GM19467 (cell line): ENCODE measurements around the gene NSG1.
"Not testable (repeated sequence)": the region's sequence is repeated elsewhere in the genome, so short reads cannot be mapped to it uniquely, and the experiment has no call there.

Source experiments
- ATAC-seq: cut with Tn5 transposase; IDR thresholded peaks from one replicate; pipeline ENCODE4 v1.9.1; 2021; ENCODE audit warnings: mild to moderate bottlenecking, moderate library complexity; ENCODE audit not compliant: unreplicated experiment

The NSG1 gene

GRCh38 chr4:4415107-4415805, 28.4 kb downstream of the NSG1 start:
- no peak for ATAC-seq

GRCh38 chr4:4415806-4416805, 29.2 kb downstream of the NSG1 start:
- ATAC-seq: no peak

GRCh38 chr4:4416981-4417380, 30.1 kb downstream of the NSG1 start:
- no peak for ATAC-seq

- ATAC-seq: no peak
Observed at GRCh38 chr4:4417886-4418285, 31.0 kb downstream of the NSG1 start.

GRCh38 chr4:4418676-4419390, 31.9 kb downstream of the NSG1 start:
- no peak for ATAC-seq

- no peak for ATAC-seq
Observed at GRCh38 chr4:4419896-4420295, 33.0 kb downstream of the NSG1 start.

GRCh38 chr4:4420421-4420820, 33.5 kb downstream of the NSG1 start:
- ATAC-seq: no peak

GRCh38 chr4:4421356-4421755, 34.5 kb downstream of the NSG1 start:
- ATAC-seq: no peak

GRCh38 chr4:4422117-4422516, 35.2 kb downstream of the NSG1 start:
- ATAC-seq: not testable (repeated sequence)

GRCh38 chr4:4422856-4423499, 36.1 kb downstream of the NSG1 start:
- no peak for ATAC-seq

GRCh38 chr4:4423706-4424498, 37.0 kb downstream of the NSG1 start:
- no peak for ATAC-seq

- ATAC-seq: no peak
Observed at GRCh38 chr4:4424499-4425115, 37.7 kb downstream of the NSG1 start.

- no peak for ATAC-seq
Observed at GRCh38 chr4:4425119-4425690, 38.3 kb downstream of the NSG1 start.

GRCh38 chr4:4425696-4426095, 38.8 kb downstream of the NSG1 start:
- ATAC-seq: no peak

- ATAC-seq: no peak
Observed at GRCh38 chr4:4426511-4427120, 39.7 kb downstream of the NSG1 start.

GRCh38 chr4:4427121-4427870, 40.4 kb downstream of the NSG1 start:
- no peak for ATAC-seq

GRCh38 chr4:4427886-4428285, 41.0 kb downstream of the NSG1 start:
- ATAC-seq: no peak
